Esophagus muscularis mucosa (tissue), 4 donors: ENCODE results near the gene PPIP5K1. TPM values are rescaled to one million over a fixed set of nuclear protein-coding genes. Genes with fewer than 3 reads are reported as not detected.

ENCODE experiments used
- DNase-seq: peaks from one replicate; pipeline ENCODE4 v3.0.0-alpha.2; 2017; ENCODE audit errors: extremely low spot score
- H3K27ac ChIP-seq, 4 donors: fragments of 200-600 bp; sonication (generic); replicated peaks in 1 of 4; 1 replicate in 3 of 4; 2 replicates in 1 of 4; pipeline ENCODE4 v1.5.1; 2016 to 2019; ENCODE audit warnings: mild to moderate bottlenecking in 1 of 4
- H3K27me3 ChIP-seq, 4 donors: fragments of 200-600 bp; sonication (generic); one replicate each; pipeline versions ENCODE4 v1.5.1 to v1.6.0; 2016 to 2019
- H3K36me3 ChIP-seq, 4 donors: fragments of 200-600 bp; sonication (generic); one replicate each; pipeline ENCODE4 v1.5.1; 2016 to 2019
- H3K4me1 ChIP-seq, 4 donors: fragments of 200-600 bp; sonication (generic); one replicate each; pipeline ENCODE4 v1.5.1; 2016 to 2019
- H3K4me3 ChIP-seq, 4 donors: fragments of 200-600 bp; sonication (generic); 1 replicate in 2 of 4; 2 replicates in 2 of 4; pipeline ENCODE4 v1.5.1; 2016 to 2019; ENCODE audit warnings: mild to moderate bottlenecking in 4 of 4, moderate library complexity in 1 of 4
- H3K9me3 ChIP-seq, 4 donors: fragments of 200-600 bp; sonication (generic); 1 replicate in 3 of 4; 2 replicates in 1 of 4; pipeline ENCODE4 v1.5.1; 2016 to 2019
- EP300 ChIP-seq: sonication (generic); formaldehyde crosslinking; IDR thresholded peaks from one replicate; pipeline ENCODE4 v1.6.1; 2017; ENCODE audit warnings: antibody characterized with exemption
- POLR2A ChIP-seq: fragments of 450-650 bp; IDR thresholded peaks from one replicate; pipeline ENCODE4 v1.6.1; 2017; ENCODE audit warnings: antibody characterized with exemption, moderate library complexity, mild to moderate bottlenecking, low read depth
- POLR2AphosphoS5 ChIP-seq, 2 donors: sonication (generic); formaldehyde crosslinking; IDR thresholded peaks; one replicate each; pipeline ENCODE4 v1.6.1; 2017; ENCODE audit warnings: antibody characterized with exemption in 2 of 2
- WGBS: methylation state at CpG from one replicate; pipeline ENCODE4 v1.1.5; 2018; 5-methylcytosine and 5-hydroxymethylcytosine counted together
- intact Hi-C: fragments of 100-400 bp; cut with DNase I; formaldehyde crosslinking; loops from one replicate; pipeline ENCODE4 v1.15.1; 2023
- small RNA-seq, 3 donors: library from RNA; depleted of rRNA; stranded (forward); fragments of <200 nt; gene quantifications; one replicate each; pipeline ENCODE3, GENCODE V24; 2016
- total RNA-seq, 4 donors: library from RNA; depleted of rRNA; stranded (reverse); fragments of >200 nt; gene quantifications; one replicate each; pipeline versions ENCODE4 v1.1.0 to v1.2.1, GENCODE V29; 2016
- TF ChIP-seq, protein P1 (sequence below), 3 experiments: fragments of 200-600 bp in 2 of 3; fragments of 450-650 bp in 1 of 3; sonication (generic) in 2 of 3; IDR thresholded peaks; one replicate each; pipeline ENCODE4 v1.5.1; 2017 to 2019; ENCODE audit warnings: antibody characterized with exemption in 3 of 3, mild to moderate bottlenecking in 2 of 3, moderate library complexity in 1 of 3

Gene PPIP5K1
- total RNA-seq, 4 donors from 2014 or later, result 9.8 to 73.4 (median 23.3) TPM

DNA sequence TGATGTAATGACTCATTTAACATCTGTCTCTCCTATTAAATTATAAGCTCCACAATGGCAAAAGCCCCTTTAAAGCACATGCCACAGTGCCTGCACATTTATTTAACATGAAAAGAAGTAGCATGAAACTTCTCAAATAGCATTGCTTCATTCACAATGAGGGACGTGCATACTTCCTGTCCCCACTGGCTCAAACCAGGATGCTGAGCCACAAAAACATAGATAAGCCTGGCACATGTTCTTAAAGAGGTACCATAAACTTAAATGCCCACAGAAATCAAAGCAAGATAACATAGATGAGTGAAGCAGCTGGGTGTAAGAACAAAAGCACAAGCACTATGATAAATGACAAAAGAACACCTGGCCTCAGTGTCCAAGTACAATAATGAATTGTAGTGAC, 100.8 kb downstream of the PPIP5K1 start:
- Histone ChIP-seq H3K4me1 (peaks cover 24 to 48% (median 28%) of the 10 kb centered on the region in 4 donors), H3K36me3 (peaks cover 0 to 55% (median 31%) of the 10 kb centered on the region in 4 donors), H3K27me3 (no peaks in the 10 kb centered on the region), H3K4me3 (no peak overlapping the region), H3K27ac (no peak overlapping the region), H3K9me3 (no peaks in the 10 kb centered on the region)
- no peak for TF ChIP-seq EP300
- intact Hi-C loops, result no loop called here
- 13% methylated on average over 1 of the region's 1 CpG for WGBS
- no peak for DNase-seq

DNA sequence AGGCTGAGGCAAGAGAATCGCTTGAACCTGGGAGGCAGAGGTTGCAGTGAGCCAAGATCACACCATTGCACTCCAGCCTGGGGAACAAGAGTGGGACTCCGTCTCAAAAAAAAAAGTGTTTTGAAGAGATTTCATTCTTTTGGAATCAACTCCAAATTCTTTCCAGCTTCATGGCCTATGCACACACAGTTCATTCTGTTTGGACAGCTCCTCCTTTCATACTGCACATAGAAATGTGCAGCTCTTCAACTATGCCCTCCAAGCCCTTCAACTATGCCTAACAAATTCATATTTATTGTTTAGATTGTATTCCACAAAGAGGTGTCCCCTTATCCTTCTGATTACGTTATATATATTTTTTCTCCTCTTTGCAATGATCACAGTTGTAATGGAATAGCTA, 101.2 kb downstream of the PPIP5K1 start:
- no peak overlapping the region for H3K27ac ChIP-seq
- H3K27me3 ChIP-seq, result no peaks in the 10 kb centered on the region
- H3K36me3 ChIP-seq, result peaks cover 0 to 55% (median 31%) of the 10 kb centered on the region in 4 donors
- TF ChIP-seq, protein P1, sequence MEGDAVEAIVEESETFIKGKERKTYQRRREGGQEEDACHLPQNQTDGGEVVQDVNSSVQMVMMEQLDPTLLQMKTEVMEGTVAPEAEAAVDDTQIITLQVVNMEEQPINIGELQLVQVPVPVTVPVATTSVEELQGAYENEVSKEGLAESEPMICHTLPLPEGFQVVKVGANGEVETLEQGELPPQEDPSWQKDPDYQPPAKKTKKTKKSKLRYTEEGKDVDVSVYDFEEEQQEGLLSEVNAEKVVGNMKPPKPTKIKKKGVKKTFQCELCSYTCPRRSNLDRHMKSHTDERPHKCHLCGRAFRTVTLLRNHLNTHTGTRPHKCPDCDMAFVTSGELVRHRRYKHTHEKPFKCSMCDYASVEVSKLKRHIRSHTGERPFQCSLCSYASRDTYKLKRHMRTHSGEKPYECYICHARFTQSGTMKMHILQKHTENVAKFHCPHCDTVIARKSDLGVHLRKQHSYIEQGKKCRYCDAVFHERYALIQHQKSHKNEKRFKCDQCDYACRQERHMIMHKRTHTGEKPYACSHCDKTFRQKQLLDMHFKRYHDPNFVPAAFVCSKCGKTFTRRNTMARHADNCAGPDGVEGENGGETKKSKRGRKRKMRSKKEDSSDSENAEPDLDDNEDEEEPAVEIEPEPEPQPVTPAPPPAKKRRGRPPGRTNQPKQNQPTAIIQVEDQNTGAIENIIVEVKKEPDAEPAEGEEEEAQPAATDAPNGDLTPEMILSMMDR (IDR thresholded peaks at IDR 0.05), result no peak
- no peak for TF ChIP-seq POLR2AphosphoS5 (IDR thresholded peaks at IDR 0.05)
- TF ChIP-seq POLR2A, result no peak
- no peak for TF ChIP-seq EP300
- intact Hi-C loops, result no loop called here
- no peak for DNase-seq
- peaks cover 24 to 49% (median 28%) of the 10 kb centered on the region in 4 donors for H3K4me1 ChIP-seq
- no peaks in the 10 kb centered on the region for H3K9me3 ChIP-seq
- no peak overlapping the region for H3K4me3 ChIP-seq
- 83% methylated on average over 3 of the region's 3 CpGs for WGBS

DNA sequence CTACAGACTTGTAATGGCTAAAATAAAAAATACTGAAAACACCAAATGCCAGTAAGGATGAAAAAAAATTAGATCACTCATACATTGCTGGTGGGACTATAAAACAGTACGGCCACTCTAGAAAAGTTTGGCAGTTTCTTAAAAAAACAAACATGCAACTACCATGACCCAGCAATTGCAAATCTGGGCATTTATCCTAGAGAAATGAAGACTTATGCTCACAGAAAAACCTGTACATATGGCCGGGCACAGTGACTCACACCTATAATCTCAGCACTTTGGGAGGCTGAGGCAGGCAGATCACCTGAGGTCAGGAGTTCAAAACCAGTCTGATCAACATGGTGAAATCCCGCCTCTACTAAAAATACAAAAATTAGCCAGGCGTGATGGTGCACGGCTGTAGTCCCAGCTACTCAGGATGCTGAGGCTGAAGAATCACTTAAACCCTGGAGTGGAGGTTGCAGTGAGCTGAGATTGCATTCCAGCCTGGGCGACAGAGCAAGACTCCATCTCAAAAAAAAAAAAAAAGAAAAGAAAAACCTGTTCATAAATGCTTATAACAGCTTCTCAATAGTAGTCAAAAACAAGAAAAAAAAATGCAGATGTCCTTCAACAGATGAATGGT, 102.6 kb downstream of the PPIP5K1 start:
- H3K36me3 ChIP-seq, result peaks cover 0 to 55% (median 34%) of the 10 kb centered on the region in 4 donors
- H3K4me1 ChIP-seq, result peaks cover 15 to 46% (median 22%) of the 10 kb centered on the region in 4 donors
- no peak overlapping the region for H3K27ac ChIP-seq
- H3K27me3 ChIP-seq, result no peaks in the 10 kb centered on the region
- no peak overlapping the region for H3K4me3 ChIP-seq
- no peak for TF ChIP-seq EP300
- no peak for TF ChIP-seq POLR2AphosphoS5 (IDR thresholded peaks at IDR 0.05)
- TF ChIP-seq POLR2A, result no peak
- TF ChIP-seq, protein P1 (IDR thresholded peaks at IDR 0.05), result no peak
- no peak for DNase-seq
- intact Hi-C loops, result no loop called here
- H3K9me3 ChIP-seq, result no peaks in the 10 kb centered on the region
- 93% methylated on average over 6 of the region's 6 CpGs for WGBS

DNA sequence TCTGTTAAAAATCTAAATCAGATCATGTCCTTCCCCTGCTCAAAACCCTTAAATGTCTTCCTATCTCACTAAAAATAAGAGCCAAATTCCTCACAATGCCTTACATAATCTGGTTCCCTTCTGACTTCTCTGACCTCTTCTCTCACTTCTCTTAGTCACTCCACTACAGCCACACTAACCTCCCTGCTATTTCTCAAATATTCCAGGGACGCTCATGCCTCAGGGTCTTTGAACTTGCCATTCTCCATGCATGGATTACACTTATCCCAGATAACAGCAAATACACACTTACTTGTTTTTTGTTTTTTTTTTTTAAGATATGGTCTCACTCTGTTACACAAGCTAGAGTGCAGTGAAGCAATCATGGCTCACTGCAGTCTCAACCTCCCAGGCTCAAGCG, 105.6 kb downstream of the PPIP5K1 start:
- H3K9me3 ChIP-seq, result no peaks in the 10 kb centered on the region
- intact Hi-C loops, result no loop called here
- WGBS, result 96% methylated on average over 2 of the region's 2 CpGs
- no peak for DNase-seq
- TF ChIP-seq POLR2AphosphoS5 (IDR thresholded peaks at IDR 0.05), result no peak
- TF ChIP-seq, protein P1 (IDR thresholded peaks at IDR 0.05), result no peak
- TF ChIP-seq POLR2A, result no peak
- no peak for TF ChIP-seq EP300
- H3K27ac ChIP-seq, result no peak overlapping the region
- H3K4me3 ChIP-seq, result no peak overlapping the region
- no peaks in the 10 kb centered on the region for H3K27me3 ChIP-seq
- H3K4me1 ChIP-seq, result peaks cover 4 to 19% (median 6%) of the 10 kb centered on the region in 4 donors
- H3K36me3 ChIP-seq, result peaks cover 0 to 63% (median 35%) of the 10 kb centered on the region in 4 donors

Small RNAs within 50 kb of the gene (small RNA-seq; reads per million reads assigned to genes)
- gene RNU6-554P (0 reads per million in 3 donors), gene RNU6-610P (0 reads per million in 3 donors)

Other genes starting within 250 kb of the PPIP5K1 start
- 10 to 100 TPM; 17.4 to 34.6 (median 21.5) TPM for gene ZSCAN29, start 219.2 kb downstream of the PPIP5K1 start, total RNA-seq
- gene TUBGCP4, start 219.1 kb downstream of the PPIP5K1 start, total RNA-seq, result 10 to 100 TPM in 3 of 4 donors, 1 to 10 TPM in 1; 9.3 to 17.0 (median 14.1) TPM
- 10 to 100 TPM; 24.7 to 29.9 (median 27.0) TPM for gene TP53BP1, start 97.1 kb downstream of the PPIP5K1 start, total RNA-seq
- 10 to 100 TPM; 30.0 to 59.5 (median 37.4) TPM for gene MAP1A, start 72.6 kb downstream of the PPIP5K1 start, total RNA-seq
- 1 to 10 TPM in 2 of 4 donors, under 1 TPM in 2; 0.13 to 2.2 (median 0.87) TPM for gene CKMT1B, start 3.8 kb upstream of the PPIP5K1 start, total RNA-seq
- gene STRC, start 28.6 kb upstream of the PPIP5K1 start, total RNA-seq, result under 1 TPM in 2 of 4 donors, not detected in 2; under 0.01 to 0.06 TPM
- gene CATSPER2, start 58.6 kb upstream of the PPIP5K1 start, total RNA-seq, result 1 to 10 TPM in 2 of 4 donors, under 1 TPM in 2; 0.66 to 2.8 (median 1.4) TPM
- gene CKMT1A, start 103.7 kb upstream of the PPIP5K1 start, total RNA-seq, result under 1 TPM in 1 of 4 donors, not detected in 3; 0.17 TPM
- 100 to 1,000 TPM in 2 of 4 donors, 10 to 100 TPM in 2; 70.6 to 256 (median 101) TPM for gene PDIA3, start 156.2 kb upstream of the PPIP5K1 start, total RNA-seq
- gene ELL3, start 186.8 kb upstream of the PPIP5K1 start, total RNA-seq, result 1 to 10 TPM; 3.0 to 7.7 (median 4.1) TPM
- 100 to 1,000 TPM; 625 to 874 (median 721) TPM for gene SERF2, start 202.1 kb upstream of the PPIP5K1 start, total RNA-seq
- gene SERINC4, start 210.0 kb upstream of the PPIP5K1 start, total RNA-seq, result not detected
- 10 to 100 TPM in 1 of 4 donors, 1 to 10 TPM in 3; 4.8 to 12.0 (median 9.4) TPM for gene HYPK, start 210.4 kb upstream of the PPIP5K1 start, total RNA-seq
- gene MFAP1, start 234.5 kb upstream of the PPIP5K1 start, total RNA-seq, result 10 to 100 TPM; 18.6 to 21.3 (median 19.7) TPM
- 10 to 100 TPM in 2 of 4 donors, 1 to 10 TPM in 2; 5.1 to 12.0 (median 8.2) TPM for gene WDR76, start 236.8 kb upstream of the PPIP5K1 start, total RNA-seq